Kidney tubule cell (primary cell): Measurements from ENCODE around the gene NTN1.

Experiments
- DNase-seq: peaks from one replicate; pipeline ENCODE4 v3.0.0-alpha.2; 2018; ENCODE audit warnings: low spot score

The NTN1 gene

GRCh38 chr17:9279893-9280292 lies 258.6 kb downstream of the NTN1 start:
- DNase-seq: peak; percentile 27

GRCh38 chr17:9283909-9284308 lies 262.6 kb downstream of the NTN1 start:
- DNase-seq: no peak

- no peak for DNase-seq
Observed at GRCh38 chr17:9284884-9285283, 263.6 kb downstream of the NTN1 start.

- DNase-seq: no peak
Observed at GRCh38 chr17:9285602-9286427, 264.5 kb downstream of the NTN1 start.

- no peak for DNase-seq
Observed at GRCh38 chr17:9286434-9286833, 265.1 kb downstream of the NTN1 start.

GRCh38 chr17:9287306-9287705 lies 266.0 kb downstream of the NTN1 start:
- no peak for DNase-seq

GRCh38 chr17:9290226-9290613 lies 268.9 kb downstream of the NTN1 start:
- DNase-seq: no peak

- peak; percentile 19 for DNase-seq
Observed at GRCh38 chr17:9291912-9292560, 270.7 kb downstream of the NTN1 start.

GRCh38 chr17:9292561-9292941 lies 271.2 kb downstream of the NTN1 start:
- DNase-seq: no peak
